ENCODE results near the gene SHD. TPM values are rescaled to one million over a fixed set of nuclear protein-coding genes. Genes with fewer than 3 reads are reported as not detected.

The SHD gene
- total RNA-seq, 1 donor from 2014 or later: 0.79 TPM

- Mint-ChIP-seq H3K4me3 (ENCODE audit: unreplicated experiment) (no peak overlapping the region), H3K27ac (ENCODE audit: unreplicated experiment) (no peak overlapping the region), H3K36me3 (ENCODE audit: low read depth, unreplicated experiment) (peaks cover 7% of the 10 kb centered on the region), H3K4me1 (ENCODE audit: low read depth, unreplicated experiment) (no peaks in the 10 kb centered on the region), H3K27me3 (ENCODE audit: low read depth, unreplicated experiment) (no peaks in the 10 kb centered on the region), H3K9me3 (ENCODE audit: unreplicated experiment) (no peaks in the 10 kb centered on the region)
- Histone ChIP-seq H3K4me1 (ENCODE audit: insufficient read depth, low read length) (no peaks in the 10 kb centered on the region), H4K20me1 (ENCODE audit: insufficient read depth, low read length) (peaks cover 6% of the 10 kb centered on the region), H3K9me3 (ENCODE audit: insufficient read depth, low read depth, low read length) (no peaks in the 10 kb centered on the region), H3K4me3 (ENCODE audit: insufficient read depth, low read depth, low read length) (no peak overlapping the region), H3K4me2 (ENCODE audit: low read length) (no peak overlapping the region), H2AFZ (ENCODE audit: low read depth, low read length) (no peak overlapping the region), H3K27ac (ENCODE audit: low read depth, low read length) (no peak overlapping the region), H3K79me2 (ENCODE audit: insufficient read depth, low read length) (no peaks in the 10 kb centered on the region), H3K36me3 (ENCODE audit: insufficient read depth, low read length) (peaks cover 5% of the 10 kb centered on the region), H3K27me3 (ENCODE audit: insufficient read depth, low read length) (no peaks in the 10 kb centered on the region), H3K9ac (ENCODE audit: low read length) (no peak overlapping the region)
- TF ChIP-seq CTCF (IDR thresholded peaks at IDR 0.05; ENCODE audit: insufficient read depth, low read depth, low read length): no peak
- no peak for TF ChIP-seq EZH2 (IDR thresholded peaks at IDR 0.05; ENCODE audit: insufficient read depth, low read length)
- DNase-seq (ENCODE audit: low read depth) (no peak), FAIRE-seq (no peak)
These were observed 12.6 kb upstream of the SHD start for GRCh38 chr19:4266253-4267000.

GRCh38 chr19:4267101-4267900 lies 11.8 kb upstream of the SHD start:
- Mint-ChIP-seq H3K27me3 (ENCODE audit: low read depth, unreplicated experiment) (no peaks in the 10 kb centered on the region), H3K9me3 (ENCODE audit: unreplicated experiment) (peaks cover 2% of the 10 kb centered on the region), H3K36me3 (ENCODE audit: low read depth, unreplicated experiment) (peaks cover 12% of the 10 kb centered on the region), H3K27ac (ENCODE audit: unreplicated experiment) (no peak overlapping the region), H3K4me1 (ENCODE audit: low read depth, unreplicated experiment) (no peaks in the 10 kb centered on the region), H3K4me3 (ENCODE audit: unreplicated experiment) (no peak overlapping the region)
- Histone ChIP-seq H3K4me3 (ENCODE audit: insufficient read depth, low read depth, low read length) (no peak overlapping the region), H3K27ac (ENCODE audit: low read depth, low read length) (no peak overlapping the region), H2AFZ (ENCODE audit: low read depth, low read length) (no peak overlapping the region), H4K20me1 (ENCODE audit: insufficient read depth, low read length) (peaks cover 6% of the 10 kb centered on the region), H3K27me3 (ENCODE audit: insufficient read depth, low read length) (no peaks in the 10 kb centered on the region), H3K4me2 (ENCODE audit: low read length) (no peak overlapping the region), H3K4me1 (ENCODE audit: insufficient read depth, low read length) (no peaks in the 10 kb centered on the region), H3K9ac (ENCODE audit: low read length) (no peak overlapping the region), H3K79me2 (ENCODE audit: insufficient read depth, low read length) (no peaks in the 10 kb centered on the region), H3K36me3 (ENCODE audit: insufficient read depth, low read length) (peaks cover 5% of the 10 kb centered on the region), H3K9me3 (ENCODE audit: insufficient read depth, low read depth, low read length) (no peaks in the 10 kb centered on the region)
- DNase-seq (ENCODE audit: low read depth): no peak
- peak; percentile 42 for TF ChIP-seq CTCF (IDR thresholded peaks at IDR 0.05; ENCODE audit: insufficient read depth, low read depth, low read length)
- TF ChIP-seq EZH2 (IDR thresholded peaks at IDR 0.05; ENCODE audit: insufficient read depth, low read length): no peak
- no peak for FAIRE-seq
